ENCODE data around the gene IL1A. TPM values are rescaled to one million over a fixed set of nuclear protein-coding genes. Genes with fewer than 3 reads are reported as not detected.
"Not testable (repeated sequence)": the region's sequence is repeated elsewhere in the genome, so short reads cannot be mapped to it uniquely, and the experiment has no call there.

IL1A gene
- under 1 TPM; 0.16 to 0.20 TPM for total RNA-seq

DNA sequence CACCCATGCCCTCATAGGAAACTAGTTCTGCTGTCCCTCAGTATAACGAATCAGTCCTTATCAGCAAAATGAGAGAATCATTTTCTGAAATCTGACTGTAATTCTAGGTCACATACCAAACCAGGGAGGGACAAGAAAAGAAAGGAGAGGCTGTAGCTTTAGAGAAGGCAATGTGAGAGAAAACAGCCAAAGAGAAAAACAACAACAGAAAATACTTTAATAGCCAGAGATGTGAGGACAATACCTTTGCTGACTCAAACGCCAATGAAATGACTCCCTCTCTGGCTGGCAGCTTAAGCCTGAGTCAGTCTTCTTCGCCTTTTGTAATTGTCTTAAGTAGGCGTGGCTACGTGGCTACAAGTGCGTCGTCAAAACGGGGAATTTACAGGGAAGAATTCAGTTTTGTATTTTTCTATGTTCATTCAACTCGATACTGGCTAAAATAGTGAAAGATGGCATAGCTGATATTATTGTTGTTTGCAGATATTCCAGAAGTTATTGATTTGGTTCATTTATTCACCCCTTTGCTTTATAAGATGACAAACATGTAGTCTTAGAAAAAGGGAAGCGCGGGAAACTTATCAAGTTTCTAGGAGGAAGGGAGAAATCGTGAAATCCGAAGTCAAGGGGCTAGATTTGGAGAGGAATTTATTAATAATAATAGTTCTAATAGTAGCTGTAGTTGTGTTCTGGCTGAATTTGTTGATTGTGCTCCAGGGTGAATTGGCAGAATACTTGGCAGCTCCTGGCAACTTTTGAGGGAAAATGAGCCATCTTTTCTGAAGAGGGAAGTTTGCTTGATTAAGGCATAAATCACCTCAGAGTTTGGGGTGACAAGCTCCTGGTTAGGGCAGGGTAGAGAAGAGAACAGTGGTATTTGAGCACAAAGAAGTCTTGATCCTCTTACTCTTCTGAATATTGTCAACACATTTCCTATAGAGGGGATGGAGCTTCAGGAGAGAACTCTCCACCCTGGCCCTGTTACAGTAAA, at the start of gene IL1A:
Gene IL1A (minus strand): TSS at position 295 of the 991 bp plus-strand sequence. CDS start 723 bp downstream, outside the sequence.
- Mint-ChIP-seq H3K36me3 (no peaks in the 10 kb centered on the region), H3K27ac (no peak within 1 kb of the TSS), H3K4me1 (no peaks in the 10 kb centered on the region), H3K27me3 (peaks cover 38% of the 10 kb centered on the region), H3K4me3 (no peak within 1 kb of the TSS), H3K9me3 (no peaks in the 10 kb centered on the region)
- no peak for DNase-seq

- DNase-seq, result no peak
- Mint-ChIP-seq H3K36me3 (no peaks in the 10 kb centered on the region), H3K4me3 (no peak overlapping the region), H3K27ac (no peak overlapping the region), H3K4me1 (peaks cover 6% of the 10 kb centered on the region), H3K9me3 (no peaks in the 10 kb centered on the region), H3K27me3 (peaks cover 13% of the 10 kb centered on the region)
These were observed 49.7 kb upstream of the IL1A start for GRCh38 chr2:112833976-112834375.

DNA sequence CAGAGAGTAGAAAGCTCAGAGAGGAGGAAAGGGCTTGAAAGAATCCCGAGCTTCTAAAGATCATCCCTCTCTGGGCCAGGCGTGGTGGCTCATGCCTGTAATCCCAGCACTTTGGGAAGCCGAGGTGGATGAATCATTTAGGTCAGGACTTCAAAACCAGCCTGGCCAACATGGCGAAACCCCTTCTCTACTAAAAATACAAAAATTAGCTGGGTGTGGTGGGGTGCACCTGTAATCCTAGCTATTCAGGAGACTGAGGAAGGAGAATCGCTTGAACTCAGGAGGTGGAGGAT, 49.3 kb upstream of the IL1A start:
- H3K36me3 Mint-ChIP-seq, H3K4me3 Mint-ChIP-seq, H3K4me1 Mint-ChIP-seq, H3K27ac Mint-ChIP-seq, H3K27me3 Mint-ChIP-seq, H3K9me3 Mint-ChIP-seq, DNase-seq: not testable (repeated sequence)

- H3K36me3 Mint-ChIP-seq, result no peaks in the 10 kb centered on the region
- H3K4me1 Mint-ChIP-seq, result peaks cover 4% of the 10 kb centered on the region
- H3K27me3 Mint-ChIP-seq, result peaks cover 3% of the 10 kb centered on the region
- H3K27ac Mint-ChIP-seq, result no peak overlapping the region
- H3K4me3 Mint-ChIP-seq, result no peak overlapping the region
- H3K9me3 Mint-ChIP-seq, result no peaks in the 10 kb centered on the region
- no peak for DNase-seq
These were observed 48.7 kb upstream of the IL1A start for GRCh38 chr2:112832841-112833638.

DNA sequence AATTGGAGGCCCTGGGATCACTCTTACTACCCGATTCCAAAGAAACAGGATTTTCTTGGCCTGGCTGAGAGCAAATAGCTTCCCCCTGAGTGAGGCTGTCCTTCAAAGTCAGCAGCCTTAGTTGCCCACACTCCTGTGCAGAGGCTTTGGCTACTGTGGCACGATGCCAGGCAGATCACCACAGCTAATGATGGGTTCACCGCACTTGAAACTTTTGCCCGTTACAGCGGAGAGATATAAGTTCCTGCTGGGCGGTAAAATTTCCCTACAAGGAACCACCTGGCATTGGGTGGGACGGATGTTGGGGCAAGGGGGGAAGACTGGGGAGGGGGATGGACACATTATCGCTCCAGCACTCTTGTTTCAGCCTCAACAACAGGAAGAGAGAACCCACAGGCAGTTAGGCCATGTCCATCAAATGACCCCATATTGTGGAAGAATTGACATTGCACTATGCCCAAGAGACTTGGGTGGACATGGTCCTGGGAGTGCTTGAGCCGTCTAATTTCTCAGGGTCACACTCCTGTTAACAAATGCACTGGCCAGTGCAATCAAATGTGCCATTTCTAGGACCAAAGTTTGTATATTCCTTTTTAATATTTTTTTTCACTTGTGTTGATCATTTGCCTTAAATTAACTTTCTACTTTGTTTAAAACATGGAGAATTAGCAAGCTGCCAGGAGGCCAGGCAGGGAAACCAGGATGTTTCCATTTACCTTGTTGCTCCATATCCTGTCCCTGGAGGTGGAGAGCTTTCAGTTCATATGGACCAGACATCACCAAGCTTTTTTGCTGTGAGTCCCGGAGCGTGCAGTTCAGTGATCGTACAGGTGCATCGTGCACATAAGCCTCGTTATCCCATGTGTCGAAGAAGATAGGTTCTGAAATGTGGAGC, 47.9 kb upstream of the IL1A start:
- no peak for DNase-seq
- H3K27me3 Mint-ChIP-seq, result peaks cover 5% of the 10 kb centered on the region
- no peaks in the 10 kb centered on the region for H3K36me3 Mint-ChIP-seq
- no peak overlapping the region for H3K4me3 Mint-ChIP-seq
- H3K4me1 Mint-ChIP-seq, result peaks cover 4% of the 10 kb centered on the region
- no peaks in the 10 kb centered on the region for H3K9me3 Mint-ChIP-seq
- H3K27ac Mint-ChIP-seq, result no peak overlapping the region

- Mint-ChIP-seq H3K27me3 (peaks cover 5% of the 10 kb centered on the region), H3K4me3 (no peak overlapping the region), H3K36me3 (no peaks in the 10 kb centered on the region), H3K27ac (no peak overlapping the region), H3K9me3 (no peaks in the 10 kb centered on the region), H3K4me1 (peaks cover 4% of the 10 kb centered on the region)
- no peak for DNase-seq
These were observed 47.2 kb upstream of the IL1A start for GRCh38 chr2:112831513-112831845.

- H3K4me1 Mint-ChIP-seq, result peaks cover 4% of the 10 kb centered on the region
These were observed 46.6 kb upstream of the IL1A start for GRCh38 chr2:112830682-112831512.

DNA sequence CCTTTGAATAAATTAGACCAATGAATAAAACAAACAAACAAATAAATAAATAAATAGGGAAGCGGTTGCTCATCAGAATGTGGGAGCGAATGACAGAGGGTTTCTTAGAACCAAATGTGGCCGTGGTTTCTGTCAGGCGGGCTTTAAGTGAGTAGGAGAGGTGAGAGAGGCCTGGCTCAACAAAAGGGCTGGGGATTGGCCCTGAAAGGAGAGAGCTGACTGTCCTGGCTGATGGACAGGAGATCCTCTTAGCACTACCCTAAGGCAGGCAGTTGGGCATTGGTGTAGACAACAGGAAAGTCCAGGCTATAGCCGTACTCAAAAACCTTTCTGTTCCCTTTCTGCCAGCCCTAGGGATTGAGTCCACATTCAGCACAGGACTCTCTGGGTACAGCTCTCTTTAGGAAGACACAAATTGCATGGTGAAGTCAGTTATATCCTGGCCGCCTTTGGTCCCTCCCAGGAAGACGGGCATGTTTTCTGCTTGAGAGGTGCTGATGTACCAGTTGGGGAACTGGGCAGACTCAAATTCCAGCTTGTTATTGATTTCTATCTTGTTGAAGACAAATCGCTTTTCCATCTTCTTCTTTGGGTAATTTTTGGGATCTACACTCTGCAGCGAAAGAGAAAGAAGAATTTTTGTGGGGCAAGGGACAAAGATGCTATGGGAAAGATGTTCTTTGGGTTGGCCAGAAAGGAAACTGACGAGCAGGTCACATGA, 45.8 kb upstream of the IL1A start:
- DNase-seq, result no peak
- Mint-ChIP-seq H3K27ac (no peak overlapping the region), H3K27me3 (peaks cover 5% of the 10 kb centered on the region), H3K4me3 (no peak overlapping the region), H3K9me3 (no peaks in the 10 kb centered on the region), H3K36me3 (no peaks in the 10 kb centered on the region), H3K4me1 (peaks cover 4% of the 10 kb centered on the region)

More at GRCh38 chr2:112830682-112831512, 46.6 kb upstream of the IL1A start:
- Mint-ChIP-seq H3K27me3 (peaks cover 5% of the 10 kb centered on the region), H3K9me3 (no peaks in the 10 kb centered on the region), H3K36me3 (no peaks in the 10 kb centered on the region), H3K4me3 (no peak overlapping the region), H3K27ac (no peak overlapping the region)
- no peak for DNase-seq

DNA sequence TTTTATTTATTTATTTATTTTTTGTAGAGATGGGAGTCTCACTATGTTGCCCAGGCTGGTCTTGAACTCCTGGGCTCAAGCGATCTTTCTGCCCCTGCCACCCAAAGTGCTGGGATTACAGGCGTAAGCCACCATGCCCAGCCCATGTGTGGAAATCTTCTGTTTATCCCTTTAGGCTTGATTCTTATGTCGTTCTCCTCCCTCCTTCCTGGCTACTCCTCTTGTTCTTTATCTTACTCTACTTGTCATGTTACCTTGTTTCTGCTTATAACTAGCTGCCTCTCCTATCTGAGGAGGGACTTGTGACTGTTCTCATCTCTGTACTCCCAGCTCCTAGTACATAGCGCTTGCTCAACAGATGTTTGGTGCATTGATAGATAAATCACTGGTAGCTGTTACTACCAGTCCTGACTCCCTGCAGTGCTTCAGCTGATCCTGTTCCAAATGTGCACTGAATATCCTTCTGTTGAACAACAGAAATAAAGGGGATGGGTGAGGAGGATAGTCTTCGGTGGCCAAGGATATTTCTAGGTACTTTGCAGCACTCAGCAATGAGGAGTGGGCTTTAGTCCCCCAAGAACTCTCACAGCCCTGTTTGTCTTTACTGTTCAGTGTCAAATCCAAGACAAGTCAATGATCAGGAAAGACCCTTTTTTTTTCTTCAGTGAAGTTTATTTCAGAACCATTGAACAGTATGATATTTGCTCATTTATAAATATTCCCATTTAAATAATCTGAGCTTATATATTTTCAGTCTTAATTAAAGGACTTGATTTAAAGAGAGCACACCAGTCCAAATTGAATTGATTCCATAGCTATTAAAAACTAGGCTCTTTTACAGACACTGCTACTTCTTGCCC, 45.0 kb upstream of the IL1A start:
- Mint-ChIP-seq H3K36me3 (no peaks in the 10 kb centered on the region), H3K4me1 (peaks cover 7% of the 10 kb centered on the region), H3K4me3 (no peak overlapping the region), H3K9me3 (no peaks in the 10 kb centered on the region), H3K27me3 (peaks cover 5% of the 10 kb centered on the region), H3K27ac (no peak overlapping the region)
- no peak for DNase-seq

DNA sequence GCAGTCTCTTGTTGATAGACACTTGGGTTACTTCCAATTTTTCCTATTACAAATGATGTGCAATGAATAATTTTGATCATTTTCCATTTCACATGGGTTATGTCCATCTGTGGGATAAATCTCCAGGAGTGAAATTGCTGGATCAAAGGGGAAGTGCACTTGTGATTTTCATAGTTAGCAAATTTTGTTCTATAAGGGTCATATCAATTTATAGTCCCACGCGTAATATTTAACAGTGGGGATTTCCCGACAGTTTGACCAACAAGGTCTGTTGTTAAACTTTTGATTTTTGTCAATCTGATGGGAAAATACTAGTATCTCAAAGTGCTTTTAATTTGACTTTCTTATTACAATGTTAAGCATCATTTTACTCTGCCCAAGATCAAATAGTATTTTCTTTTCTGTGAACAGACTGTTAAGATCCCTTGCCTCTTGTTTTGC, 44.0 kb upstream of the IL1A start:
- Mint-ChIP-seq H3K9me3 (no peaks in the 10 kb centered on the region), H3K4me1 (peaks cover 7% of the 10 kb centered on the region), H3K4me3 (no peak overlapping the region), H3K36me3 (no peaks in the 10 kb centered on the region), H3K27ac (no peak overlapping the region), H3K27me3 (peaks cover 7% of the 10 kb centered on the region)
- DNase-seq, result no peak

GRCh38 chr2:112827604-112828185, 43.4 kb upstream of the IL1A start:
- Mint-ChIP-seq H3K4me1 (peaks cover 7% of the 10 kb centered on the region), H3K27ac (no peak overlapping the region), H3K27me3 (peaks cover 9% of the 10 kb centered on the region), H3K36me3 (no peaks in the 10 kb centered on the region), H3K4me3 (no peak overlapping the region), H3K9me3 (no peaks in the 10 kb centered on the region)
- no peak for DNase-seq

- Mint-ChIP-seq H3K4me1 (peaks cover 12% of the 10 kb centered on the region), H3K27ac (no peak overlapping the region), H3K9me3 (no peaks in the 10 kb centered on the region), H3K4me3 (no peak overlapping the region), H3K36me3 (no peaks in the 10 kb centered on the region), H3K27me3 (peaks cover 9% of the 10 kb centered on the region)
- no peak for DNase-seq
These were observed 42.7 kb upstream of the IL1A start for GRCh38 chr2:112827009-112827408.

- H3K27me3 Mint-ChIP-seq, result peaks cover 9% of the 10 kb centered on the region
- H3K4me3 Mint-ChIP-seq, result no peak overlapping the region
- no peaks in the 10 kb centered on the region for H3K9me3 Mint-ChIP-seq
- H3K36me3 Mint-ChIP-seq, result no peaks in the 10 kb centered on the region
- H3K4me1 Mint-ChIP-seq, result peaks cover 18% of the 10 kb centered on the region
- no peak for DNase-seq
- no peak overlapping the region for H3K27ac Mint-ChIP-seq
These were observed 41.4 kb upstream of the IL1A start for GRCh38 chr2:112825706-112826105.
